K562 (cell line): Measurements from ENCODE around the gene ZNF691. TPM values are rescaled to one million over a fixed set of nuclear protein-coding genes. Genes with fewer than 3 reads are reported as not detected.

Experiments
- ATAC-seq: fragments of 200-7000 bp; cut with Tn5 transposase; 3 replicates; pipeline ENCODE4 v1.9.1; 2020; ENCODE audit warnings: moderate library complexity
- BruUV-seq: library from RNA; stranded (reverse); fragments of 400-500 nt; replicated peaks from 2 replicates; lab custom pipeline; 2021; lab: Mats Ljungman, UMichigan
- CTCF ChIA-PET: fragments of 300-600 bp; formaldehyde crosslinking; extraction: SDS; loops from one replicate; lab custom pipeline; 2021; ENCODE audit warnings: low intra/inter-chr PET ratio; lab: Yijun Ruan, JAX
- POLR2A ChIA-PET: fragments of 300-600, 350-650 bp; sonication (Branson Sonifier 250); formaldehyde crosslinking; extraction: SDS; loops from one replicate; lab custom pipeline; 2021; ENCODE audit warnings: antibody characterized with exemption, inconsistent platforms; lab: Yijun Ruan, JAX
- DNase-seq, 4 experiments: peaks; one replicate each; pipeline versions ENCODE4 v3.0.0 to v3.0.0-alpha.2; 2011 to 2018; ENCODE audit warnings: low spot score in 3 of 4, mixed read lengths in 3 of 4; ENCODE audit errors: extremely low read depth in 1 of 4
- FAIRE-seq: peaks from 2 replicates; lab custom pipeline; 2011; peaks lifted over from hg19 to GRCh38; lab: Jason Lieb, UNC
- H2AFZ ChIP-seq: 2 replicates; pipeline ENCODE4 v1.6.0; 2011; ENCODE audit warnings: low read depth, low read length, control low read depth, inconsistent platforms
- H3K27ac ChIP-seq: fragments of 200-600 bp; 3 replicates; pipeline ENCODE4 v1.8.0; 2011; ENCODE audit warnings: low read depth, mild to moderate bottlenecking, control low read depth, inconsistent platforms, low read length, moderate library complexity, mixed read lengths; ENCODE audit errors: extremely low read depth
- H3K27me3 ChIP-seq, 2 experiments: fragments of 300-600 bp in 1 of 2; 2 replicates in 1 of 2; 3 replicates in 1 of 2; pipeline versions ENCODE4 v1.6.0 to v1.8.0; 2011; ENCODE audit warnings: inconsistent platforms in 2 of 2, low read length in 2 of 2, mild to moderate bottlenecking in 1 of 2, mixed read lengths in 1 of 2, moderate library complexity in 1 of 2; ENCODE audit not compliant: control insufficient read depth in 2 of 2, insufficient read depth in 2 of 2
- H3K36me3 ChIP-seq: fragments of 300-600 bp; 3 replicates; pipeline ENCODE4 v1.8.0; 2011; ENCODE audit warnings: mild to moderate bottlenecking, low read length, inconsistent platforms; ENCODE audit not compliant: control insufficient read depth, insufficient read depth
- H3K4me1 ChIP-seq, 2 experiments: fragments of 200-600 bp in 1 of 2; replicated peaks in 1 of 2; 2 replicates in 1 of 2; 3 replicates in 1 of 2; pipeline versions ENCODE4 v1.5.1 to v1.8.0; 2011; ENCODE audit warnings: inconsistent platforms in 2 of 2, low read length in 2 of 2, mild to moderate bottlenecking in 1 of 2, mixed read lengths in 1 of 2, moderate library complexity in 1 of 2; ENCODE audit not compliant: control insufficient read depth in 2 of 2, insufficient read depth in 2 of 2
- H3K4me2 ChIP-seq: 2 replicates; pipeline ENCODE4 v1.6.1; 2011; ENCODE audit warnings: low read length, control low read depth, inconsistent platforms, mixed read lengths; ENCODE audit not compliant: insufficient read depth
- H3K4me3 ChIP-seq: fragments of 200-600 bp; sonication (generic), shearing (Covaris generic); 2 replicates; pipeline ENCODE4 v1.5.1; 2016; ENCODE audit warnings: control low read depth, inconsistent platforms
- H3K79me2 ChIP-seq: fragments of 200-600 bp; 3 replicates; pipeline ENCODE4 v1.8.0; 2011; ENCODE audit warnings: low read length, inconsistent platforms; ENCODE audit not compliant: control insufficient read depth, insufficient read depth
- H3K9ac ChIP-seq, 2 experiments: 2 replicates each; pipeline versions ENCODE4 v1.6.0 to v1.6.1; 2011; ENCODE audit warnings: low read depth in 2 of 2, low read length in 2 of 2, control low read depth in 1 of 2, inconsistent platforms in 1 of 2, mild to moderate bottlenecking in 1 of 2, mixed read lengths in 1 of 2; ENCODE audit not compliant: insufficient read depth in 1 of 2
- H3K9me1 ChIP-seq: one replicate; pipeline ENCODE4 v1.6.0; 2011; ENCODE audit warnings: inconsistent platforms, mild to moderate bottlenecking, low read length, moderate library complexity; ENCODE audit not compliant: control insufficient read depth, insufficient read depth
- H3K9me3 ChIP-seq: replicated peaks from 2 replicates; pipeline ENCODE4 v1.5.1; 2011; ENCODE audit warnings: low read depth, low read length, inconsistent platforms; ENCODE audit not compliant: control insufficient read depth, insufficient read depth
- H4K20me1 ChIP-seq: replicated peaks from 2 replicates; pipeline ENCODE4 v1.6.1; 2011; ENCODE audit warnings: low read length, inconsistent platforms, mixed read lengths; ENCODE audit not compliant: control insufficient read depth, insufficient read depth
- NR4A1 ChIP-seq, 2 experiments: fragments of 250-450 bp in 1 of 2; fragments of 450-650 bp in 1 of 2; sonication (Bioruptor Pico) in 1 of 2; IDR thresholded peaks; 2 replicates each; pipeline versions ENCODE4 v1.4.0 to v1.6.1; 2016 to 2020; ENCODE audit warnings: mild to moderate bottlenecking in 2 of 2, missing compliant biosample characterization in 1 of 2, missing genetic modification characterization in 1 of 2, moderate library complexity in 1 of 2
- TRIM24 ChIP-seq, 2 experiments: fragments of 450-650 bp; IDR thresholded peaks; 2 replicates each; pipeline ENCODE4 v1.6.1; 2016
- TRIM28 ChIP-seq: fragments of 450-650 bp; IDR thresholded peaks from 2 replicates; pipeline ENCODE4 v1.6.1; 2017
- ZNF280A ChIP-seq: fragments of 450-650 bp; IDR thresholded peaks from 2 replicates; pipeline ENCODE4 v1.6.1; 2018; ENCODE audit warnings: mild to moderate bottlenecking, low read depth; ENCODE audit not compliant: partially characterized antibody
- in situ Hi-C: fragments of 300-500 bp; cut with MboI; formaldehyde crosslinking; loops from 4 replicates; pipeline ENCODE4 v1.15.0; 2018; ENCODE audit warnings: inconsistent platforms, mixed read lengths
- intact Hi-C: fragments of 100-400 bp; cut with micrococcal nuclease; formaldehyde crosslinking; loops from 2 replicates; pipeline ENCODE4 v1.14.2; 2022
- polyA plus RNA-seq, 8 experiments: library from polyadenylated mRNA; depleted of rRNA in 4 of 8; stranded (reverse) in 5 of 8; unstranded in 3 of 8; fragments of >200 nt; fragmentation: Nextera tagmentation in 2 of 8; fragmentation: Illumina TruSeq in 1 of 8; extraction: Ambion mirVana in 2 of 8; extraction: Trizol in 1 of 8; gene quantifications; 2 replicates each; pipeline versions ENCODE4 v1.2.1 to v1.2.3, GENCODE V29; 2011 to 2014; ENCODE audit warnings: inconsistent platforms in 1 of 8, missing spikeins in 1 of 8
- total RNA-seq, 7 experiments: library from RNA; depleted of rRNA in 6 of 7; stranded (reverse); fragments of >200 nt in 6 of 7; fragmentation: Illumina TruSeq in 2 of 7; extraction: Trizol in 2 of 7; gene quantifications; 2 replicates each; pipeline versions ENCODE4 v1.2.1 to v1.2.3, GENCODE V29; 2011 to 2021; ENCODE audit warnings: low replicate concordance in 1 of 7

Gene ZNF691
- total and polyA plus RNA-seq, 9 of the 15 experiments (the other 6 are each of a cell fraction or from before 2014, with no cell fraction given): 10.7 to 30.4 (median 14.8) TPM

GRCh38 chr1:42861014-42861399 is 14.6 kb downstream of the ZNF691 start:
- Histone ChIP-seq H2AFZ (no peak overlapping the region), H3K4me2 (no peak overlapping the region), H3K9me1 (no peaks in the 10 kb centered on the region), H3K4me3 (no peak overlapping the region), H3K27ac (no peak overlapping the region), H3K9me3 (peaks cover 19% of the 10 kb centered on the region), H3K27me3 (peaks cover 0 to 7% of the 10 kb centered on the region in 2 experiments; a peak in 2 of 5 replicates), H3K9ac (no peak overlapping the region), H4K20me1 (no peaks in the 10 kb centered on the region), H3K4me1 (no peaks in the 10 kb centered on the region; a peak in 1 of 5 replicates), H3K36me3 (no peaks in the 10 kb centered on the region), H3K79me2 (no peaks in the 10 kb centered on the region)
- ATAC-seq (no peak), FAIRE-seq (no peak), DNase-seq (no peak)
- intact Hi-C loops: no loop called here
- POLR2A ChIA-PET: interaction anchor here (0.6 kb wide), 1 partner anchor 88 kb away, joined by 3 read pairs; no protein-coding TSS in a partner anchor
- in situ Hi-C loops: no loop called here
- BruUV-seq: no TSS peak
- TF ChIP-seq TRIM24 (IDR thresholded peaks at IDR 0.05) (peak in 1 of 2 experiments; percentile 23; a peak in 1 of 4 replicates), TRIM28 (peak; percentile 66; the same call in 1 of the 2 replicates), ZNF280A (peak; percentile 77), NR4A1 (CRISPR knock-in tag; IDR thresholded peaks at IDR 0.05) (no peak), NR4A1 (tag; IDR thresholded peaks at IDR 0.05) (no peak)
- CTCF ChIA-PET: no interaction called here
